HG03103 (cell line): ENCODE data around the gene BUB1B.

Source experiments
- ATAC-seq: cut with Tn5 transposase; IDR thresholded peaks from one replicate; pipeline ENCODE4 v1.9.1; 2021; ENCODE audit warnings: low read depth; ENCODE audit not compliant: unreplicated experiment

BUB1B gene

GRCh38 chr15:40239404-40239692 lies 78.5 kb downstream of the BUB1B start:
- no peak for ATAC-seq

GRCh38 chr15:40239693-40240618 lies 79.1 kb downstream of the BUB1B start:
- ATAC-seq = no peak

- no peak for ATAC-seq
Measured at GRCh38 chr15:40240619-40241221, 79.9 kb downstream of the BUB1B start.

GRCh38 chr15:40241269-40242212 lies 80.7 kb downstream of the BUB1B start:
- ATAC-seq = no peak

GRCh38 chr15:40242213-40242599 lies 81.3 kb downstream of the BUB1B start:
- no peak for ATAC-seq

- no peak for ATAC-seq
Measured at GRCh38 chr15:40242601-40243000, 81.7 kb downstream of the BUB1B start.

GRCh38 chr15:40243126-40243810 lies 82.4 kb downstream of the BUB1B start:
- no peak for ATAC-seq

GRCh38 chr15:40244961-40245523 lies 84.2 kb downstream of the BUB1B start:
- ATAC-seq = no peak

- ATAC-seq = no peak
Measured at GRCh38 chr15:40245666-40246450, 85.0 kb downstream of the BUB1B start.

- ATAC-seq = no peak
Measured at GRCh38 chr15:40246496-40247280, 85.8 kb downstream of the BUB1B start.

- ATAC-seq = no peak
Measured at GRCh38 chr15:40247406-40247971, 86.6 kb downstream of the BUB1B start.

- no peak for ATAC-seq
Measured at GRCh38 chr15:40248006-40248783, 87.3 kb downstream of the BUB1B start.

GRCh38 chr15:40249477-40250303 lies 88.8 kb downstream of the BUB1B start:
- no peak for ATAC-seq

GRCh38 chr15:40250304-40250656 lies 89.4 kb downstream of the BUB1B start:
- no peak for ATAC-seq

- ATAC-seq = no peak
Measured at GRCh38 chr15:40250771-40251483, 90.1 kb downstream of the BUB1B start.

GRCh38 chr15:40251486-40252140 lies 90.7 kb downstream of the BUB1B start:
- ATAC-seq = no peak
